GM12874 (cell line): ENCODE data around the gene MAP10.

Experiments
- TF ChIP-seq, protein P1 (sequence below): IDR thresholded peaks from 2 replicates; pipeline ENCODE4 v1.5.1; 2011; ENCODE audit warnings: low read depth, mild to moderate bottlenecking, control low read depth, low read length, moderate library complexity; ENCODE audit not compliant: insufficient read depth

MAP10 gene

DNA sequence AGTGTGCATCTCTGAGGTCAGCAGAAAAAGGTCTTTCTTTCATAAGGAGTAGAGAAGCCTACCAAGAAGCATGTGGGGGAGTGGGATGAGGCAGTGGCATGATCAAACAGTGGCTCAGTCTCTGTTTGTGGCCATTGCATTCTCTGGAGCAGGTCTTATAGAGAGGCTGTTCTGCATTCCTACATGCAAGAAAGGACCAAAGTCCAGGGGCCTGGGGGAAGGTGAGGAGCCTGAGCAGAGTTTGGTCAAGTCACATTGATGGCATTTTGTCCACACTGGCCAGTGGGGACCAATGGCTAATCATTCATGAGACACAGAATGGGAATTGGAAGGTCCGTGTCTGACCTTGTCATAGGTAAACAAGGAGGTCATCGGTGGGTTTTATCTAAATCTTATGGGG, 25.4 kb downstream of the MAP10 start:
- TF ChIP-seq, protein P1, sequence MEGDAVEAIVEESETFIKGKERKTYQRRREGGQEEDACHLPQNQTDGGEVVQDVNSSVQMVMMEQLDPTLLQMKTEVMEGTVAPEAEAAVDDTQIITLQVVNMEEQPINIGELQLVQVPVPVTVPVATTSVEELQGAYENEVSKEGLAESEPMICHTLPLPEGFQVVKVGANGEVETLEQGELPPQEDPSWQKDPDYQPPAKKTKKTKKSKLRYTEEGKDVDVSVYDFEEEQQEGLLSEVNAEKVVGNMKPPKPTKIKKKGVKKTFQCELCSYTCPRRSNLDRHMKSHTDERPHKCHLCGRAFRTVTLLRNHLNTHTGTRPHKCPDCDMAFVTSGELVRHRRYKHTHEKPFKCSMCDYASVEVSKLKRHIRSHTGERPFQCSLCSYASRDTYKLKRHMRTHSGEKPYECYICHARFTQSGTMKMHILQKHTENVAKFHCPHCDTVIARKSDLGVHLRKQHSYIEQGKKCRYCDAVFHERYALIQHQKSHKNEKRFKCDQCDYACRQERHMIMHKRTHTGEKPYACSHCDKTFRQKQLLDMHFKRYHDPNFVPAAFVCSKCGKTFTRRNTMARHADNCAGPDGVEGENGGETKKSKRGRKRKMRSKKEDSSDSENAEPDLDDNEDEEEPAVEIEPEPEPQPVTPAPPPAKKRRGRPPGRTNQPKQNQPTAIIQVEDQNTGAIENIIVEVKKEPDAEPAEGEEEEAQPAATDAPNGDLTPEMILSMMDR, result no peak

DNA sequence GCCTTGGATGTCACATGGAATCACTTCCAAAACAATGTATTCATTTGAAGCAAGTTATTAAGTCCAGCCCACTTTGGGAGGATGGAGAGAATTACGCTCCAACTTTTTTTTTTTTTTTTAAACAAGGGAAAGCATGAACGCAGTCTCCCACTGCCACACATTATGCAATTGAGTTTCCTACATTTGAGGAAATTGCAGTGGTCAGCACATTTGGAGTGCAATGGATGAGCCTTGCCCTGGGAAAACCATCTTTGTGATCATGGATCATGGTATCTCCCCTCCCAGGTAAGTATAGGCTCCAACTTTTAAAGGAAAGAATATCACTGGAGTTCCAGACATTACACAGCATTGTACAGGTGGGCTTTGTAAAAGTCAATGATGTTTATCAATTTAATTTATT, 26.7 kb downstream of the MAP10 start:
- TF ChIP-seq, protein P1, result no peak

DNA sequence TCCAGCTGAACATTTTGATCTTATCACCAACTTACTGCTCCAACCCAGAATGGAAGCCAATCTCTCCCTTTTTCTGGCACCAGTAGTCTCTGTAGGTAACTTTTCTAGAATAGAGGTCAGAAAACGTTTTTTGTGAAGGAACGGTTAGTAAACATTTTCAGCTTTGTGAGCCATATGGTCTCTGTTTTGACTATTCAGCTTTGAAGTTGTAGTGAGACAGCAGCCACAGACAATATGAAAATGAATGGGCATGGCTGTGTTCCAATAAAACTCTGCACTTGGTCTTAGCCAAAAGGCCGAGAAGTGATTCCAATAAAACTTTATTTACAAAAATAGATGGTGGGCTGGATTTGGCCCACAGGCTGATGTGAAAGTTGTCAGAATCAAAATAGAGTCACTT, 28.9 kb downstream of the MAP10 start:
- TF ChIP-seq, protein P1, result no peak

DNA sequence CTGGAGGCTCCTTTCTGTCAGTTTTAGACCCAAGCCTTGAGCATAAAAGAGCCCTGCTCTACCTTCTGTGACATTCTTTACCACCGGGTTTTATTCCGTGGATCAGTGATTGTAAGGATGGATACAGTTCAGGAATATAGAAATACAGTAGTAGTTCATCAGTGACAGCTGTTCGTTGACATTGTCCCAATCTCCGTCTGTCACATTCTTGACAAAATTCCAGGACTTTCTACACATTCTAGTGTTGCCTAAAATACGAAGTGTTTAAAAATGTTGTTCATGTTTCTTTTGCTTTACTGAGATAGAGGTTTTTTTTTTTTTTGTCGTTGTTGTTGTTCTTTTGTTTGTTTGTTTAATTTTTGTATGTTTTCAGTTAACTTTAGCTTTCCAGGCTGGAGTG, 29.9 kb downstream of the MAP10 start:
- TF ChIP-seq, protein P1, result no peak

DNA sequence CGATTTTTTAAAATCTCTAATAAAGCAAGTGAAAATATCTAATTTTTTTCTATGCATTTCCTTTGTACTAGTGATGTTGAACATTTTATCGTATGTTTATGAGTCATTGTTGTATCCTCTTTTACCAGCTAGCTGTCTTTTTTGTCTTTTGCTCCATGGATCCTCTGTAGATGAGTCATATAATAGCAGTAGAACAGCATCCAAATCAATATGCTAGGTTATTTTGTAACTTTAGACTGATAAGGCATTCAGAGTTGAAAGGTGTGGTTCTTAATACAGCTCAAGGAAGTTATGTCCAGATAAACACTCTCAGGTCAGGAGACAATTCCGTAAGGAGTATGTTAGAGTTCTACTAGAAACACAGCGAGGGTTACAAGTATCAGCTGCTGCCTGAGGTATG, 31.9 kb downstream of the MAP10 start:
- TF ChIP-seq, protein P1, result no peak

DNA sequence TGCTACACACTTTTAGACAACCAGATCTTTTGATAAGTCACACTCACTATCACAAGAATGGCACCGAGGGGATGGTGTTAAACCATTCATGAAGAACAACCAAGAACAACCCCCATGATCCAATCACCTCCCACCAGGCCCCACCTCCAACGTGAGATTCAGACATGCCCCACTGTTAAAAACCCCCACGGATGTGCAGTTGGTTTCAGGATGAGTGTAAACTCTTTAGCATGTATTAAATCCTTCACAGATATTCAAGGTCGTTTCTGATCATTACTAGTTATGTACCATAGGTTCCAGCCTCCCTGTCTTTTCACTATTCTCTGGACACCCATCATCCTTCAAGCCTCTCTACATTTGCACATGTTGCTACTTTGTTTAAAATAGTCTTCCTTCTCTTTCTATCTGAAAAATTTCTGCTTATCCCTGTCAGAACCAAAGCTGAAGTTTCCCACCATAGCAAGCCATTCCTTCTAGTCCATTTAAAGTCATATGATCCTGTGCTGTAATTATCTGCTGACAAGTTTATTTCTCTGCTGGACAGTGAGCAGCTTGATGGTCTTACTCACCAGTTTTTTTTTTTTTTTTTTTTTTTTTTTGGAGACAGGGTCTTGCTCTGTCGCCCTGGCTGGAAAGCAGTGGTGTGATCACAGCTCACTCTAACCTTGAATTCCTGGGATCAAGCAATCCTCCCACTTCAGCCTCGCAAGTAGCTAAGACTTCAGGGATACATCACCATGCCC, 36.8 kb downstream of the MAP10 start:
- TF ChIP-seq, protein P1, result no peak

DNA sequence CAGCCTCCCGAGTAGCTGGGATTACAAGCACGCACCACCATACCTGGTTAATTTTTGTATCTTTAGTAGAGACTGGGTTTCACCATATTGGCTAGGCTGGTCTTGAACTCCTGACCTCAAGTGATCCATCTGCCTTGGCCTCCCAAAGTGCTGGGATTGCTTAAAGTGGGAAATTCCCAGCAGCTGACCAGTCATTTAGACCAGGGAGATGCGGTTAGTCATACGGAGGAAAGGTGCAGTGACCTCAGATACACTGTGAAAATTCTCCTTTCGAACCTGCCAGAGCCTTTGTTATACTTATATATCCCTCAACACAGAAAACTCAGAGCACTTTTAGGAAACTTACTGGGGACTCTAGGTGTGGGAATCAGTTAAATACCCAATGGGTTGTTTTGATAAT, 39.6 kb downstream of the MAP10 start:
- TF ChIP-seq, protein P1, result no peak
